ENCODE measurements around the gene C1QA.
A peak's percentile ranks its signal among the peaks of the same experiment; 100 is the strongest.

Gene C1QA

GRCh38 chr1:22608361-22608760 lies 28.1 kb upstream of the C1QA start:
- no peak for ATAC-seq
- TF ChIP-seq ZFP30 (CRISPR knock-in tag; IDR thresholded peaks at IDR 0.05): no peak
- TF ChIP-seq, protein P1, sequence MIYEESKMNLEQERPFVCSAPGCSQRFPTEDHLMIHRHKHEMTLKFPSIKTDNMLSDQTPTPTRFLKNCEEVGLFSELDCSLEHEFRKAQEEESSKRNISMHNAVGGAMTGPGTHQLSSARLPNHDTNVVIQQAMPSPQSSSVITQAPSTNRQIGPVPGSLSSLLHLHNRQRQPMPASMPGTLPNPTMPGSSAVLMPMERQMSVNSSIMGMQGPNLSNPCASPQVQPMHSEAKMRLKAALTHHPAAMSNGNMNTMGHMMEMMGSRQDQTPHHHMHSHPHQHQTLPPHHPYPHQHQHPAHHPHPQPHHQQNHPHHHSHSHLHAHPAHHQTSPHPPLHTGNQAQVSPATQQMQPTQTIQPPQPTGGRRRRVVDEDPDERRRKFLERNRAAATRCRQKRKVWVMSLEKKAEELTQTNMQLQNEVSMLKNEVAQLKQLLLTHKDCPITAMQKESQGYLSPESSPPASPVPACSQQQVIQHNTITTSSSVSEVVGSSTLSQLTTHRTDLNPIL (CRISPR knock-in tag; IDR thresholded peaks at IDR 0.05; ENCODE audit: low read depth): no peak
- TF ChIP-seq ESRRG (CRISPR knock-in tag; IDR thresholded peaks at IDR 0.05): no peak
- no peak for TF ChIP-seq ZNF8 (CRISPR knock-in tag; IDR thresholded peaks at IDR 0.05)
- TF ChIP-seq GLIS3 (CRISPR knock-in tag; IDR thresholded peaks at IDR 0.05): no peak
- TF ChIP-seq PPARA (CRISPR knock-in tag; IDR thresholded peaks at IDR 0.05; ENCODE audit: borderline replicate concordance): no peak
- TF ChIP-seq ZC3H10 (CRISPR knock-in tag; IDR thresholded peaks at IDR 0.05): no peak
- TF ChIP-seq, protein P2, sequence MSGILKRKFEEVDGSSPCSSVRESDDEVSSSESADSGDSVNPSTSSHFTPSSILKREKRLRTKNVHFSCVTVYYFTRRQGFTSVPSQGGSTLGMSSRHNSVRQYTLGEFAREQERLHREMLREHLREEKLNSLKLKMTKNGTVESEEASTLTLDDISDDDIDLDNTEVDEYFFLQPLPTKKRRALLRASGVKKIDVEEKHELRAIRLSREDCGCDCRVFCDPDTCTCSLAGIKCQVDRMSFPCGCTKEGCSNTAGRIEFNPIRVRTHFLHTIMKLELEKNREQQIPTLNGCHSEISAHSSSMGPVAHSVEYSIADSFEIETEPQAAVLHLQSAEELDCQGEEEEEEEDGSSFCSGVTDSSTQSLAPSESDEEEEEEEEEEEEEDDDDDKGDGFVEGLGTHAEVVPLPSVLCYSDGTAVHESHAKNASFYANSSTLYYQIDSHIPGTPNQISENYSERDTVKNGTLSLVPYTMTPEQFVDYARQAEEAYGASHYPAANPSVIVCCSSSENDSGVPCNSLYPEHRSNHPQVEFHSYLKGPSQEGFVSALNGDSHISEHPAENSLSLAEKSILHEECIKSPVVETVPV (CRISPR knock-in tag; IDR thresholded peaks at IDR 0.05): no peak

DNA sequence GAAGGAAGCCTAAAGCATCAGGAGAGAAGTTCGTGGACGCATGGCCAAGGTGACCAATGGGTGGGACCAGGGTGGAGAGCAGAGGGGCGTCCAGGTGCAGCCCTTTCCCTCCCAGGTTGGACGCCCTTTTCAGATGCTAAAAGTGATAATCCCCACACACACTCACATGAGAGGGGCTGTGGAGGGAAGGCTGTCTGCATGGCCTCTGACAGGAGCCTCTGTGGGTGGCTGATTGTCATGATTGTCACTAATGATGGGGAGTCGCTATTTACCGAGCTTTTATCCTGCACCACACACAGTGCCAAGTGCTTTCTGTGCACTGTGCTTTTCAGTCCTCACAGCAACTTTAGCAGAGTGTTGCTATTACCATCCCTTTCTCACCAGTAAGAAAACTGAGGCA lies 27.1 kb upstream of the C1QA start:
- no peak for TF ChIP-seq ZFP30 (CRISPR knock-in tag; IDR thresholded peaks at IDR 0.05)
- TF ChIP-seq POU6F1 (CRISPR knock-in tag; IDR thresholded peaks at IDR 0.05; ENCODE audit: borderline replicate concordance, low read depth): no peak
- TF ChIP-seq TOX (CRISPR knock-in tag; IDR thresholded peaks at IDR 0.05; ENCODE audit: borderline replicate concordance): no peak
- no peak for ATAC-seq

DNA sequence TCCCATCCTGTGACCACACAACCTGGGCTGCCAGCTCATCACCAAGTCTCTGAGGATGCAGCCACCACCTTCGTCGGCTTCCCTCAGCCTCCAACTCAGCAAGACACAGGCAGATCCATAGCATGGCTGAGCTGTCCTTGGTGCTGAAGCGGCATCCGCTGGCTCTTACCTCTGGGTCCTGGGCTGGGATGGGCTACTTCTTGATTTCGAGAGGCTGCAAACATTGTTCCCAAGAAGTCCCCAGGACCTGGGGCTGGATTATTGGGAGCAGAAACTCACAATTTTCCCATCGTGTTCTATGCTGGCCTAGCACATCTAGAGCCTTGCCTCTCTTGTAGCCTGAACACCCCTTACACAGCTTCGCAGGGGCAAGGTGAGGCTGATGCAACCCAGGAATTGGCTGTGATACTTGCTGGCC lies 24.9 kb upstream of the C1QA start:
- peak; percentile 84 for ATAC-seq
- TF ChIP-seq SNAI2 (CRISPR knock-in tag; IDR thresholded peaks at IDR 0.05): 0 out of 2 replicates have a peak, but pooled peaks have one; percentile 60
- TF ChIP-seq PPARA (CRISPR knock-in tag; IDR thresholded peaks at IDR 0.05; ENCODE audit: borderline replicate concordance): no peak
- no peak for TF ChIP-seq ZC3H10 (CRISPR knock-in tag; IDR thresholded peaks at IDR 0.05)
- no peak for TF ChIP-seq CSDC2 (CRISPR knock-in tag; IDR thresholded peaks at IDR 0.05)
- no peak for TF ChIP-seq ARNTL (CRISPR knock-in tag; IDR thresholded peaks at IDR 0.05; ENCODE audit: borderline replicate concordance, low read depth)
- TF ChIP-seq ISL1 (CRISPR knock-in tag; IDR thresholded peaks at IDR 0.05): no peak

DNA sequence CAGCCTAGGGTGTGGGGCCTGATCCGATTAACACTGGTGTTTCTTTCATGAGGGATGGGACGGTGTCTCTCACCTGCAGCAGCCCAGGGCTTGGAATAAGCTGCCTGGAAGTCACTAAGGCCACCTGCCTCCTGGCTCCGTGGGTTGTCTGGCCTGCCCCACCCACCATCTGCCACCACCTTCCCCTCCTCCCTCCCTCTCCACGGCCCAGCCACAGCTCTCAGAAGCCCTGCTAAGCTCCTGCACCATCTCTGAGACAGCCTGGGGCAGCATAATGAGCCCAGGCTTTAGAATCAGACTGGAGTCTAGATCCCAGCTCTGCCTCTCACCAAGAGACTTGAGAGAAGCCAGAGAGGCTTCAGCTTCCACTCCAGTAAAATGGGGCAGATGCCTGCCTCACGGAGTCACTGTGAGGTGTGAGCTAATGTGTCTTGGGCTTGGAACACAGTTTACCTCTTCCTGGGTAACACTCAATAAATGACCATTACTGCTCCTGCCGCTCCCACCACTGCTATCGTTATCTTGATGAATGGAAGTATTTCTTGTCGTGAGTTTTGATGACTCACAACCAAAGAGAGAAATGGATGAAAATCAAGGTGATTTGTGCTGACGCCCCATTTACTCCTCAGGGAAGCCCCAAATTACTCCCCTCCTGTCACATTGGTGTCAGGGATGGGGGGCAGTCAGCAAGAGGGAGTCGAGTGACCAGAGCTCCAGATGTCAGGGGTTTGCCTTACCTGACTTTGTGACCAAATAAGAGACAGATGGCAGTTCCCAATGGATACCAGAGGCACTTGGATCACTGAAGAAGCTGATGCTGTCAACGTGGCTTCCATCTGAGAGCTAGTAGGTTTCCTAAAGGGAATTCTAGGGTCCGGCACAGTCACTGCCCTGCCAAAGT lies 23.5 kb upstream of the C1QA start:
- ATAC-seq: no peak
- TF ChIP-seq TCF4 (CRISPR knock-in tag; IDR thresholded peaks at IDR 0.05; ENCODE audit: borderline replicate concordance) (no peak), CSDC2 (CRISPR knock-in tag; IDR thresholded peaks at IDR 0.05) (no peak), PATZ1 (CRISPR knock-in tag; IDR thresholded peaks at IDR 0.05; ENCODE audit: borderline replicate concordance) (no peak), ZNF565 (CRISPR knock-in tag; conservative IDR thresholded peaks at IDR 0.05; ENCODE audit: low read depth) (no peak), BACH2 (CRISPR knock-in tag; IDR thresholded peaks at IDR 0.05; ENCODE audit: borderline replicate concordance) (no peak), ZFP3 (CRISPR knock-in tag; IDR thresholded peaks at IDR 0.05) (no peak), PPARA (CRISPR knock-in tag; IDR thresholded peaks at IDR 0.05; ENCODE audit: borderline replicate concordance) (no peak), GLIS3 (CRISPR knock-in tag; IDR thresholded peaks at IDR 0.05) (no peak), POU6F1 (CRISPR knock-in tag; IDR thresholded peaks at IDR 0.05; ENCODE audit: borderline replicate concordance, low read depth) (no peak), ZNF8 (CRISPR knock-in tag; IDR thresholded peaks at IDR 0.05) (no peak)
- TF ChIP-seq, protein P2 (CRISPR knock-in tag; IDR thresholded peaks at IDR 0.05): no peak
- TF ChIP-seq, protein P3, sequence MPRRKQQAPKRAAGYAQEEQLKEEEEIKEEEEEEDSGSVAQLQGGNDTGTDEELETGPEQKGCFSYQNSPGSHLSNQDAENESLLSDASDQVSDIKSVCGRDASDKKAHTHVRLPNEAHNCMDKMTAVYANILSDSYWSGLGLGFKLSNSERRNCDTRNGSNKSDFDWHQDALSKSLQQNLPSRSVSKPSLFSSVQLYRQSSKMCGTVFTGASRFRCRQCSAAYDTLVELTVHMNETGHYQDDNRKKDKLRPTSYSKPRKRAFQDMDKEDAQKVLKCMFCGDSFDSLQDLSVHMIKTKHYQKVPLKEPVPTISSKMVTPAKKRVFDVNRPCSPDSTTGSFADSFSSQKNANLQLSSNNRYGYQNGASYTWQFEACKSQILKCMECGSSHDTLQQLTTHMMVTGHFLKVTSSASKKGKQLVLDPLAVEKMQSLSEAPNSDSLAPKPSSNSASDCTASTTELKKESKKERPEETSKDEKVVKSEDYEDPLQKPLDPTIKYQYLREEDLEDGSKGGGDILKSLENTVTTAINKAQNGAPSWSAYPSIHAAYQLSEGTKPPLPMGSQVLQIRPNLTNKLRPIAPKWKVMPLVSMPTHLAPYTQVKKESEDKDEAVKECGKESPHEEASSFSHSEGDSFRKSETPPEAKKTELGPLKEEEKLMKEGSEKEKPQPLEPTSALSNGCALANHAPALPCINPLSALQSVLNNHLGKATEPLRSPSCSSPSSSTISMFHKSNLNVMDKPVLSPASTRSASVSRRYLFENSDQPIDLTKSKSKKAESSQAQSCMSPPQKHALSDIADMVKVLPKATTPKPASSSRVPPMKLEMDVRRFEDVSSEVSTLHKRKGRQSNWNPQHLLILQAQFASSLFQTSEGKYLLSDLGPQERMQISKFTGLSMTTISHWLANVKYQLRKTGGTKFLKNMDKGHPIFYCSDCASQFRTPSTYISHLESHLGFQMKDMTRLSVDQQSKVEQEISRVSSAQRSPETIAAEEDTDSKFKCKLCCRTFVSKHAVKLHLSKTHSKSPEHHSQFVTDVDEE (CRISPR knock-in tag; IDR thresholded peaks at IDR 0.05): no peak
